Esophagus muscularis mucosa (tissue), 4 donors: Measurements from ENCODE around the gene RHOF. TPM values are rescaled to one million over a fixed set of nuclear protein-coding genes. Genes with fewer than 3 reads are reported as not detected.

ENCODE experiments used
- DNase-seq: peaks from one replicate; pipeline ENCODE4 v3.0.0-alpha.2; 2017; ENCODE audit errors: extremely low spot score
- H3K27ac ChIP-seq, 4 donors: fragments of 200-600 bp; sonication (generic); replicated peaks in 1 of 4; 1 replicate in 3 of 4; 2 replicates in 1 of 4; pipeline ENCODE4 v1.5.1; 2016 to 2019; ENCODE audit warnings: mild to moderate bottlenecking in 1 of 4
- H3K27me3 ChIP-seq, 4 donors: fragments of 200-600 bp; sonication (generic); one replicate each; pipeline versions ENCODE4 v1.5.1 to v1.6.0; 2016 to 2019
- H3K36me3 ChIP-seq, 4 donors: fragments of 200-600 bp; sonication (generic); one replicate each; pipeline ENCODE4 v1.5.1; 2016 to 2019
- H3K4me1 ChIP-seq, 4 donors: fragments of 200-600 bp; sonication (generic); one replicate each; pipeline ENCODE4 v1.5.1; 2016 to 2019
- H3K4me3 ChIP-seq, 4 donors: fragments of 200-600 bp; sonication (generic); 1 replicate in 2 of 4; 2 replicates in 2 of 4; pipeline ENCODE4 v1.5.1; 2016 to 2019; ENCODE audit warnings: mild to moderate bottlenecking in 4 of 4, moderate library complexity in 1 of 4
- H3K9me3 ChIP-seq, 4 donors: fragments of 200-600 bp; sonication (generic); 1 replicate in 3 of 4; 2 replicates in 1 of 4; pipeline ENCODE4 v1.5.1; 2016 to 2019
- CTCF ChIP-seq, 3 experiments: fragments of 200-600 bp in 2 of 3; fragments of 450-650 bp in 1 of 3; sonication (generic) in 2 of 3; IDR thresholded peaks; one replicate each; pipeline ENCODE4 v1.5.1; 2017 to 2019; ENCODE audit warnings: antibody characterized with exemption in 3 of 3, mild to moderate bottlenecking in 2 of 3, moderate library complexity in 1 of 3
- EP300 ChIP-seq: sonication (generic); formaldehyde crosslinking; IDR thresholded peaks from one replicate; pipeline ENCODE4 v1.6.1; 2017; ENCODE audit warnings: antibody characterized with exemption
- POLR2A ChIP-seq: fragments of 450-650 bp; IDR thresholded peaks from one replicate; pipeline ENCODE4 v1.6.1; 2017; ENCODE audit warnings: antibody characterized with exemption, moderate library complexity, mild to moderate bottlenecking, low read depth
- POLR2AphosphoS5 ChIP-seq, 2 donors: sonication (generic); formaldehyde crosslinking; IDR thresholded peaks; one replicate each; pipeline ENCODE4 v1.6.1; 2017; ENCODE audit warnings: antibody characterized with exemption in 2 of 2
- WGBS: methylation state at CpG from one replicate; pipeline ENCODE4 v1.1.5; 2018; 5-methylcytosine and 5-hydroxymethylcytosine counted together
- intact Hi-C: fragments of 100-400 bp; cut with DNase I; formaldehyde crosslinking; loops from one replicate; pipeline ENCODE4 v1.15.1; 2023
- total RNA-seq, 4 donors: library from RNA; depleted of rRNA; stranded (reverse); fragments of >200 nt; gene quantifications; one replicate each; pipeline versions ENCODE4 v1.1.0 to v1.2.1, GENCODE V29; 2016

Gene RHOF
- total RNA-seq, 4 donors from 2014 or later: 7.0 to 23.2 (median 15.9) TPM

GRCh38 chr12:121837680-121838079 is 44.2 kb upstream of the RHOF start:
- H3K4me1 ChIP-seq: peaks cover 6 to 15% (median 14%) of the 10 kb centered on the region in 4 donors
- no peak overlapping the region for H3K27ac ChIP-seq
- intact Hi-C loops: loop anchor here (2.0 kb wide), 1 partner anchor 51 kb away; the partner anchor contains the start of gene PSMD9
- no peaks in the 10 kb centered on the region for H3K9me3 ChIP-seq
- no peak for DNase-seq
- WGBS: 74% methylated on average over 4 of the region's 4 CpGs
- TF ChIP-seq EP300: no peak
- no peak for TF ChIP-seq POLR2A
- no peak for TF ChIP-seq POLR2AphosphoS5 (IDR thresholded peaks at IDR 0.05)
- no peak for TF ChIP-seq CTCF (IDR thresholded peaks at IDR 0.05)
- no peak overlapping the region for H3K4me3 ChIP-seq
- peaks cover 0 to 3% (median 0%) of the 10 kb centered on the region in 4 donors for H3K27me3 ChIP-seq
- H3K36me3 ChIP-seq: peaks cover 0 to 4% (median 2%) of the 10 kb centered on the region in 4 donors

GRCh38 chr12:121831571-121832245 is 38.2 kb upstream of the RHOF start:
- no peak overlapping the region for H3K4me3 ChIP-seq
- intact Hi-C loops: no loop called here
- 90% methylated on average over 19 of the region's 19 CpGs for WGBS
- H3K27me3 ChIP-seq: no peaks in the 10 kb centered on the region
- H3K4me1 ChIP-seq: peaks cover 0 to 20% (median 7%) of the 10 kb centered on the region in 4 donors
- TF ChIP-seq CTCF (IDR thresholded peaks at IDR 0.05) (no peak), POLR2A (no peak), EP300 (no peak), POLR2AphosphoS5 (IDR thresholded peaks at IDR 0.05) (no peak)
- H3K9me3 ChIP-seq: no peaks in the 10 kb centered on the region
- no peak for DNase-seq
- no peak overlapping the region for H3K27ac ChIP-seq
- H3K36me3 ChIP-seq: peaks cover 36 to 63% (median 60%) of the 10 kb centered on the region in 4 donors

GRCh38 chr12:121830588-121831265 is 37.2 kb upstream of the RHOF start:
- DNase-seq: no peak
- TF ChIP-seq POLR2AphosphoS5 (IDR thresholded peaks at IDR 0.05) (no peak), EP300 (no peak), CTCF (IDR thresholded peaks at IDR 0.05) (no peak), POLR2A (no peak)
- intact Hi-C loops: no loop called here
- 85% methylated on average over 29 of the region's 29 CpGs for WGBS
- no peak overlapping the region for H3K27ac ChIP-seq
- H3K36me3 ChIP-seq: peaks cover 36 to 72% (median 68%) of the 10 kb centered on the region in 4 donors
- no peak overlapping the region for H3K4me3 ChIP-seq
- no peaks in the 10 kb centered on the region for H3K27me3 ChIP-seq
- H3K9me3 ChIP-seq: no peaks in the 10 kb centered on the region
- H3K4me1 ChIP-seq: peaks cover 0 to 20% (median 8%) of the 10 kb centered on the region in 4 donors

- WGBS: 86% methylated on average over 10 of the region's 23 CpGs
- H3K4me3 ChIP-seq: no peak overlapping the region
- intact Hi-C loops: no loop called here
- no peak for TF ChIP-seq POLR2AphosphoS5 (IDR thresholded peaks at IDR 0.05)
- TF ChIP-seq CTCF (IDR thresholded peaks at IDR 0.05): no peak
- no peak for TF ChIP-seq POLR2A
- no peak for TF ChIP-seq EP300
- no peaks in the 10 kb centered on the region for H3K9me3 ChIP-seq
- peaks cover 0 to 25% (median 14%) of the 10 kb centered on the region in 4 donors for H3K4me1 ChIP-seq
- peak overlapping the region in 1 of 4 donors; percentile 19 for H3K27ac ChIP-seq
- peaks cover 36 to 78% (median 71%) of the 10 kb centered on the region in 4 donors for H3K36me3 ChIP-seq
- no peak for DNase-seq
- no peaks in the 10 kb centered on the region for H3K27me3 ChIP-seq
Observed at GRCh38 chr12:121830134-121830533, 36.6 kb upstream of the RHOF start.
